Measurements from ENCODE around the gene PRPH. TPM values are rescaled to one million over a fixed set of nuclear protein-coding genes. Genes with fewer than 3 reads are reported as not detected.

The PRPH gene
- total and polyA plus RNA-seq, 9 of the 15 experiments (the other 6 are each of a cell fraction or from before 2014, with no cell fraction given), result 0.27 to 1.9 (median 1.3) TPM; not detected in 1

GRCh38 chr12:49336645-49337584 is 42.0 kb downstream of the PRPH start, which contains the start of gene C1QL4 (continued):
- TF ChIP-seq ZNF274 (IDR thresholded peaks at IDR 0.05; ENCODE audit: borderline replicate concordance, low read depth, low read length) (no peak), ZNF655 (CRISPR knock-in tag; IDR thresholded peaks at IDR 0.05) (no peak), ZNF75A (CRISPR knock-in tag; IDR thresholded peaks at IDR 0.05) (no peak), HNRNPUL1 (IDR thresholded peaks at IDR 0.05; ENCODE audit: low read length) (no peak), POLR2AphosphoS5 (IDR thresholded peaks at IDR 0.05; ENCODE audit: control insufficient read depth, insufficient read depth, low read depth, low read length) (no peak), FOXA1 (IDR thresholded peaks at IDR 0.05; ENCODE audit: borderline replicate concordance) (no peak), ZNF175 (CRISPR knock-in tag; IDR thresholded peaks at IDR 0.05; ENCODE audit: low read depth) (no peak), HNRNPK (IDR thresholded peaks at IDR 0.05; ENCODE audit: low read depth, low read length, poor library complexity, severe bottlenecking) (peak; percentile 83), MEF2D (tag; conservative IDR thresholded peaks at IDR 0.05; ENCODE audit: low read depth) (no peak), TBL1XR1 (IDR thresholded peaks at IDR 0.05; ENCODE audit: low read length in 2 of 2) (no peak), BDP1 (IDR thresholded peaks at IDR 0.05; ENCODE audit: insufficient read depth, insufficient read length) (no peak), GATAD2B (IDR thresholded peaks at IDR 0.05; ENCODE audit: borderline replicate concordance) (no peak), CBX5 (IDR thresholded peaks at IDR 0.05; ENCODE audit: borderline replicate concordance, low read depth) (no peak), TBP (optimal IDR thresholded peaks at IDR 0.05; ENCODE audit: low read depth, low read length) (peak; percentile 93), RBFOX2 (IDR thresholded peaks at IDR 0.05; ENCODE audit: low read depth, low read length) (peak; percentile 82), CSDE1 (IDR thresholded peaks at IDR 0.05) (no peak), ZSCAN32 (CRISPR knock-in tag; IDR thresholded peaks at IDR 0.05) (no peak), ZNF780A (CRISPR knock-in tag; IDR thresholded peaks at IDR 0.05) (no peak), SMARCA4 (IDR thresholded peaks at IDR 0.05) (no peak), GATA2 (CRISPR knock-in tag; IDR thresholded peaks at IDR 0.05) (no peak)

Data from K562 (cell line).